ENCODE results near the gene DACH1. TPM values are rescaled to one million over a fixed set of nuclear protein-coding genes. Genes with fewer than 3 reads are reported as not detected.

The DACH1 gene
- total RNA-seq, 1 donor from 2014 or later, result 39.5 TPM

- Mint-ChIP-seq H3K4me3 (peak overlapping the region; percentile 11), H3K36me3 (no peaks in the 10 kb centered on the region)
Measured at GRCh38 chr13:71587817-71588216, 279.2 kb downstream of the DACH1 start.

GRCh38 chr13:71587193-71587592 lies 279.8 kb downstream of the DACH1 start:
- TF ChIP-seq CTCF (conservative IDR thresholded peaks at IDR 0.05), result no peak
- Mint-ChIP-seq H3K9me3 (no peaks in the 10 kb centered on the region), H3K4me3 (no peak overlapping the region), H3K27me3 (no peaks in the 10 kb centered on the region), H3K4me1 (ENCODE audit: unreplicated experiment) (peaks cover 17% of the 10 kb centered on the region), H3K36me3 (no peaks in the 10 kb centered on the region), H3K27ac (no peak overlapping the region)
- no peak for DNase-seq (ENCODE audit: extremely low spot score, unreplicated experiment)

More at GRCh38 chr13:71587817-71588216, 279.2 kb downstream of the DACH1 start:
- TF ChIP-seq CTCF (conservative IDR thresholded peaks at IDR 0.05), result no peak
- Mint-ChIP-seq H3K9me3 (no peaks in the 10 kb centered on the region), H3K27me3 (no peaks in the 10 kb centered on the region), H3K4me1 (ENCODE audit: unreplicated experiment) (peaks cover 17% of the 10 kb centered on the region), H3K27ac (peak overlapping the region; percentile 49)
- DNase-seq (ENCODE audit: extremely low spot score, unreplicated experiment), result no peak

GRCh38 chr13:71583581-71583980 lies 283.4 kb downstream of the DACH1 start:
- no peaks in the 10 kb centered on the region for H3K36me3 Mint-ChIP-seq

GRCh38 chr13:71580614-71581013 lies 286.4 kb downstream of the DACH1 start:
- H3K9me3 Mint-ChIP-seq, result peaks cover 5% of the 10 kb centered on the region
- peaks cover 5% of the 10 kb centered on the region for H3K36me3 Mint-ChIP-seq
- TF ChIP-seq CTCF (conservative IDR thresholded peaks at IDR 0.05), result no peak
- DNase-seq (ENCODE audit: extremely low spot score, unreplicated experiment), result no peak
- no peak overlapping the region for H3K4me3 Mint-ChIP-seq
- no peaks in the 10 kb centered on the region for H3K4me1 Mint-ChIP-seq (ENCODE audit: unreplicated experiment)
- no peak overlapping the region for H3K27ac Mint-ChIP-seq
- no peaks in the 10 kb centered on the region for H3K27me3 Mint-ChIP-seq

More at GRCh38 chr13:71583581-71583980, 283.4 kb downstream of the DACH1 start:
- Mint-ChIP-seq H3K4me3 (no peak overlapping the region), H3K4me1 (ENCODE audit: unreplicated experiment) (peaks cover 9% of the 10 kb centered on the region), H3K9me3 (no peaks in the 10 kb centered on the region), H3K27me3 (no peaks in the 10 kb centered on the region), H3K27ac (no peak overlapping the region)
- no peak for DNase-seq (ENCODE audit: extremely low spot score, unreplicated experiment)
- no peak for TF ChIP-seq CTCF (conservative IDR thresholded peaks at IDR 0.05)

DNA sequence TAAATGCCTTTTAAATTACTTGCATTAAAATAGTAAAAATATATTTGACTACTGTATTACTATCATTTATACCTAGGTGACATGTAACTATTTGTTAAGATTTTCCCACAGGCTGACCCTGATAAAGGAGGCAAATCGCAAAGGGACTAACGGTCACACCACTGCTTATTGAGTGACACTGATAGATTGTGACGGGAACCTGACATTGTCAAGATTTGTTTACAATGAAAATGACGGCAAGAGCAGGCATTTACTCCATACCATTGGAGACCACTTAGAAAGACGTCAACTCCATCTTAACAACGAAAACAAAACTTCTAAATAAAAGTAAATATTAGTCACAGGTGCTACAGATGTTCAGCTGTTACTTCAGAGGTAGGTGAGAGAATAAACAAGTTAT lies 289.0 kb downstream of the DACH1 start:
- no peak overlapping the region for H3K27ac Mint-ChIP-seq
- no peak for DNase-seq (ENCODE audit: extremely low spot score, unreplicated experiment)
- no peaks in the 10 kb centered on the region for H3K4me1 Mint-ChIP-seq (ENCODE audit: unreplicated experiment)
- H3K9me3 Mint-ChIP-seq, result peaks cover 5% of the 10 kb centered on the region
- no peak for TF ChIP-seq CTCF (conservative IDR thresholded peaks at IDR 0.05)
- no peak overlapping the region for H3K4me3 Mint-ChIP-seq
- H3K27me3 Mint-ChIP-seq, result no peaks in the 10 kb centered on the region
- H3K36me3 Mint-ChIP-seq, result peaks cover 5% of the 10 kb centered on the region

DNA sequence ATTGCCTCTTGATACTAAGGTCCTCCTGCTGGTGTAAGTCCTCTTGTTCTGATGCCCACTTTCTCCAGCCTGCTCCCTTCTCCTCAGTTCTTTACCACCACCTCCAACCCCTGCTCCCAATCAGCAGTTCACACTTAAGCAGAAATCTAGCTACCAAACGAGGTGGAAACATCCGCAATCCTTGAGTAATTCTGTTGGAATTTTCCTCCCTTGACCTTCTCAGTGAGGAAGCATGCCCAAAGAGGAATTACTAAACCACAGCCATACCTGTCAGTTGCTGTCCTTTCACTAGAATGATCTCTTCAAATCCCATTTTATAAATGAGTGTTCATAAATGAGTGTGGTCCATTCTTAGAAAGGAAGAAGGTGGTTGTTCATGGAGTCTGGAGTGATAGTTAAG lies 289.9 kb downstream of the DACH1 start:
- TF ChIP-seq CTCF (conservative IDR thresholded peaks at IDR 0.05), result no peak

More for the DNA sequence above, 289.9 kb downstream of the DACH1 start:
- Mint-ChIP-seq H3K36me3 (peaks cover 9% of the 10 kb centered on the region), H3K4me3 (no peak overlapping the region), H3K9me3 (peaks cover 5% of the 10 kb centered on the region), H3K27me3 (no peaks in the 10 kb centered on the region), H3K4me1 (ENCODE audit: unreplicated experiment) (no peaks in the 10 kb centered on the region), H3K27ac (no peak overlapping the region)
- DNase-seq (ENCODE audit: extremely low spot score, unreplicated experiment), result no peak

Data from type B pancreatic cell (in vitro differentiated cells).